Activated naive CD4-positive, alpha-beta T cell treated with anti-CD3 and anti-CD28 coated beads for 36 hours (primary cell): Measurements from ENCODE around the gene GPR78. TPM values are rescaled to one million over a fixed set of nuclear protein-coding genes. Genes with fewer than 3 reads are reported as not detected.

Experiments
- CTCF ChIA-PET: fragments of 350-600 bp; sonication (Branson Sonifier 250); formaldehyde crosslinking; loops from one replicate; lab custom pipeline; 2021; ENCODE audit warnings: antibody characterized with exemption; lab: Charles Lee
- DNase-seq: peaks from one replicate; pipeline ENCODE4 v3.0.0-alpha.2; 2020
- H3K27ac Mint-ChIP-seq: one replicate; pipeline ENCODE4 v1.8.0; 2021; ENCODE audit warnings: mild to moderate bottlenecking, mixed read lengths
- H3K27me3 Mint-ChIP-seq: one replicate; pipeline ENCODE4 v1.8.0; 2021; ENCODE audit warnings: low read depth, mixed read lengths
- H3K36me3 Mint-ChIP-seq: one replicate; pipeline ENCODE4 v1.8.0; 2021; ENCODE audit warnings: low read depth, mixed read lengths
- H3K4me1 Mint-ChIP-seq: one replicate; pipeline ENCODE4 v1.8.0; 2021; ENCODE audit warnings: low read depth, mixed read lengths
- H3K4me3 Mint-ChIP-seq: one replicate; pipeline ENCODE4 v1.8.0; 2021; ENCODE audit warnings: mild to moderate bottlenecking, moderate library complexity, mixed read lengths
- H3K9me3 Mint-ChIP-seq: one replicate; pipeline ENCODE4 v1.8.0; 2021; ENCODE audit warnings: mixed read lengths
- intact Hi-C: fragments of 100-400 bp; cut with micrococcal nuclease; formaldehyde crosslinking; loops from one replicate; pipeline ENCODE4 v1.15.1; 2023
- total RNA-seq, 2 experiments: library from RNA; stranded (reverse); gene quantifications; one replicate each; pipeline ENCODE4 v1.2.3, GENCODE V29; 2021

The GPR78 gene
- total RNA-seq, 2 experiments from 2014 or later, result not detected

DNA sequence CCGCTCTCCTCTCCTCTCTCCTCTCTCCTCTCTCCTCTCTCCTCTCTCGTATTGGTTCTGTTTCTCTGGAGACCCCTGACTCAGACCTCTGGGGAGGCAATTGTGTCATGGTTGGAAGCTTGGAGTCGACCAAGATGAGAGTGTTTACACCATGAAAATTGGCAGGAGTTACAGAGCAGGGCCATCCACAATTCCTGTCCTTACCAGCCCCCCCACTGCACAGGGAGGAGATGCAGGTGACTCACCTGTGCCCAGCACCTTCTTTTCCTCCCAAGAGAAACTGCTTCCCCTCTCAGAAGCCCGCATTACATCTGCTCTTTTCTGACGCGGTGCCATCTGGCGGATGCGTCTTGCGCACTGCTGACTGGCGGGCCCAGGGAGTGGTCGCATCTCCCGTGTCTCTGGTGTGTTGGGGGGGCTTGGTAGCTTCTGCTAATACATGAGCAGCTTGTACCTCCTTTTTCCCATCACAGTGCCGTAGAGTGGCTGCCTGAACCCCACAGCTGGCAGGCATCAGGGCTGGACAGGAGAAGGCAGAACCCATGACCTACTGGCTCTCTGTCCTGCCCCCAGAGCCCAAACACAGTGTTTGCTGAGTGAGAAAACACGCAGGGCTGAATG lies 31.4 kb upstream of the GPR78 start:
- intact Hi-C loops, result no loop called here
- H3K27ac Mint-ChIP-seq, result no peak overlapping the region
- no peaks in the 10 kb centered on the region for H3K27me3 Mint-ChIP-seq
- no peaks in the 10 kb centered on the region for H3K36me3 Mint-ChIP-seq
- H3K9me3 Mint-ChIP-seq, result no peaks in the 10 kb centered on the region
- H3K4me1 Mint-ChIP-seq, result no peaks in the 10 kb centered on the region
- CTCF ChIA-PET, result no interaction called here
- H3K4me3 Mint-ChIP-seq, result no peak overlapping the region
- no peak for DNase-seq

DNA sequence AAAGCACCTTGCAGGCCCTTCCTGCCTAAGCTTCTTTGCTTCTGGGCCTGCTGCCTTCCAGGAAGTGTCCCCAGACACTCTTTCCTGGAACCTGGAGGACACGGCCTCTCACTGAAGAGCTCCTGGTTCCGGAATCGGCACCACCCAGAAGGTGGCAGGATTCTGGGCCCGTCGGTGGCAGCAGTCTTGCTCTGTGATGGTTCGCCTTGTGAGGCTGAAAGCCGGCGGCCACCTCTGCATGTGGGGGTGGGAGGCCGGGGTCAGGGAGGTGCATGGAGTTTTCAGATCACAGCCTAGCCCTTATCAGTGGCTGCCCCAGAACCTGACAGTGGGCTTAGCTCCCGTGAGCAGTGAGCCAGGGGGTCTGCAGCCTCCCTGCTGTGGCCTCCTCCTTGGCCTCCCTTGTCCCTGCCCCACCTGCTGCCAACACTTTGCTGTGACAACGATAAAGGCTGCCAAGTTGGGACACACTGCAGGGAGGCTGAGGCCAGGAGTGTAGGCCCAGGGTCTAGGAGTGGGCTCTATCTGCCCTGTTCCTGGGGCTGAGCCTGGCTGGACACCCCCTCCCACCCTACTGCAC lies 30.8 kb upstream of the GPR78 start:
- Mint-ChIP-seq H3K36me3 (no peaks in the 10 kb centered on the region), H3K27ac (no peak overlapping the region), H3K4me1 (no peaks in the 10 kb centered on the region), H3K9me3 (no peaks in the 10 kb centered on the region), H3K27me3 (no peaks in the 10 kb centered on the region), H3K4me3 (no peak overlapping the region)
- intact Hi-C loops, result no loop called here
- CTCF ChIA-PET, result no interaction called here
- DNase-seq, result no peak

DNA sequence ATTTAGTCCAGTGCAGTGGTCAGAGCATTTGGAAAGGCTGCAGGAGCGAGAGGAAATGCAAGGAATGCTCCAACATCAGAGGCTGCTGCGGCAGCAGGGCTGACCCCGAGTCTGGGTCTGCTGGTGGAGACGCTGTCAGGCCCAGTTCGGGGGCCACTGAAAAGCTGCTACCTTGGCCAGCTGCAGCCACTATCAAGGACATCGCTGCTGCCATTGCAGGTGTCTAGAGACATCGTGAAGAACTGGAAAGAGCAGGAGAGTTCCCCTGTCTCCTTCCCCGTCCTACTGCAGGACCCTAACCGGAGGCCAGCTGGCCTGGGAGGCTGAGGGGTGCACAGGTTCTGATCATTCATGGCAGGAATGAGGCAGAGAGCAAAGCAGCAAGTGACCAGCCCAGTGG lies 29.5 kb upstream of the GPR78 start:
- intact Hi-C loops, result no loop called here
- no peak overlapping the region for H3K4me3 Mint-ChIP-seq
- CTCF ChIA-PET, result no interaction called here
- no peaks in the 10 kb centered on the region for H3K36me3 Mint-ChIP-seq
- no peaks in the 10 kb centered on the region for H3K27me3 Mint-ChIP-seq
- no peak overlapping the region for H3K27ac Mint-ChIP-seq
- no peak for DNase-seq
- no peaks in the 10 kb centered on the region for H3K9me3 Mint-ChIP-seq
- no peaks in the 10 kb centered on the region for H3K4me1 Mint-ChIP-seq

DNA sequence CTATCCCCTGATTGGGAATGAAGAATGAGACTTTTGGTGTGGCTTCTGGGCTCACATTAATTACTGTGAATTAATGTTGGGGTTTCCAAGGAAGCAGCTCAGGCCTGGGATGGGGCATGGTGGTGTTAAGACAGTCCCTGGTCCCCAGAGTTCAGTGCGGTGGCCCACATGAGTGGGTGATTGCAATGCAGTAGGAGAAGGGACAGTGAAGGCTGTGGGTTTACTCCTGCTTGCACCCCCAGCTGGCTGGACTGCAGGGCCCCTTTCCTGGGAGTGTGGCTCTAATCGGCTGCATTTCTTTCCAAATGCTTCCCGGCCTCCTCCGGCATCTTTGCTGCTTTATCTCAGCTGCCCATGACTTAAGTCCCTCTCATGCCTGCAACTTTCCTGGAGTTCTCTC lies 28.2 kb upstream of the GPR78 start:
- H3K4me3 Mint-ChIP-seq, result no peak overlapping the region
- intact Hi-C loops, result no loop called here
- H3K4me1 Mint-ChIP-seq, result no peaks in the 10 kb centered on the region
- DNase-seq, result no peak
- H3K36me3 Mint-ChIP-seq, result no peaks in the 10 kb centered on the region
- no peaks in the 10 kb centered on the region for H3K27me3 Mint-ChIP-seq
- CTCF ChIA-PET, result no interaction called here
- no peak overlapping the region for H3K27ac Mint-ChIP-seq
- no peaks in the 10 kb centered on the region for H3K9me3 Mint-ChIP-seq

DNA sequence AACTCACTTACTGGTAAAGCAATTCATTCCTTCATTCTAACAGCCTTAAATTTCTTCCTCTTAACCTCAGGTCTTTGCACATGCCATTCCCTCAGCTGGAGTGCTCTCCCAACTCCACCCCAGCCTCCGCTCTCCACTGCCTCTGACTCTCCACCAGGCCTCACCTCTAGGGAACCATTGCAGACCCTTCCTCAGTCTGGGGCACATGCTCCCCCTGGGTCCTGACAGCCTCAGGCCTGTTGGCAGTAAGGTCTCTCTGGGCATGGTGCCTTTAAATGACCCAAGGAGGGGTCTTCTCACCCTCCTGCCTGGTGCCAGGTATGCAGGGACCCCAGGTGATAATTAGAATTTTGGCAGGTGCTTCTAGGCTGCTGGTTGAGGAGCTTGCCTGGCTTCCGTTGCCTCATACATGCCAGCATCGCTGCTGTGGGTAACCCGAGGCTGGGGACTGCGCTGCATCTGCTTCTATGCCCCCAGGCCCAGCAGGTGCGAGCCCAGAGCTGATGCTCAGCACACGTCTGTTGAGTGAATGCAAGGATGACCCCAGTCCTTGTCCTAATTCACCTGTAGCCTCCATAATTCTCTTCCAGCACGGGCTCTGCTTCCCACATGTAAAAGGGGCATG lies 27.5 kb upstream of the GPR78 start:
- Mint-ChIP-seq H3K4me3 (no peak overlapping the region), H3K27me3 (no peaks in the 10 kb centered on the region), H3K4me1 (no peaks in the 10 kb centered on the region), H3K36me3 (no peaks in the 10 kb centered on the region), H3K27ac (no peak overlapping the region), H3K9me3 (no peaks in the 10 kb centered on the region)
- CTCF ChIA-PET, result no interaction called here
- DNase-seq, result no peak
- intact Hi-C loops, result no loop called here

DNA sequence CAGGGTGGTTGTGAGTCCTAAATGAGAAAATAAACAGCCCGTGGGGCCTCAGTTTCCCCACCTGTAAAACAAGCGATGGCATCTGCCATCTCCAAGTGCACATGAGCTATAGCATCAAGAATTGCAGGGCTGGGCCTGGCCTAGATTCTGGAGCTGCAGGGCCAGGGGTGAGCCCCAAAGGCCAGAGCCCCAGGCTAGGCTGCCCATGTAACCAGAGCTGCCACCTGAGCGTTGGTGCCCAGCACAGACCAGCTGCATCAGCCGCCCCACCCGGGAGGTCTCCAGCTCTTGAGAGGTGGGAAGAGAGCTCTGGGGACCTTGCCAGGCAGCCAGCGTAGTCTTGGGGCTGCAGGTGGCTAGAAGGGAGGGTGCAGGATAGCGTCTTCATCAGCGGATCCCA lies 27.0 kb upstream of the GPR78 start:
- no peak for DNase-seq
- Mint-ChIP-seq H3K4me1 (no peaks in the 10 kb centered on the region), H3K4me3 (no peak overlapping the region), H3K36me3 (no peaks in the 10 kb centered on the region), H3K27ac (no peak overlapping the region), H3K9me3 (no peaks in the 10 kb centered on the region), H3K27me3 (no peaks in the 10 kb centered on the region)
- intact Hi-C loops, result no loop called here
- CTCF ChIA-PET, result no interaction called here

DNA sequence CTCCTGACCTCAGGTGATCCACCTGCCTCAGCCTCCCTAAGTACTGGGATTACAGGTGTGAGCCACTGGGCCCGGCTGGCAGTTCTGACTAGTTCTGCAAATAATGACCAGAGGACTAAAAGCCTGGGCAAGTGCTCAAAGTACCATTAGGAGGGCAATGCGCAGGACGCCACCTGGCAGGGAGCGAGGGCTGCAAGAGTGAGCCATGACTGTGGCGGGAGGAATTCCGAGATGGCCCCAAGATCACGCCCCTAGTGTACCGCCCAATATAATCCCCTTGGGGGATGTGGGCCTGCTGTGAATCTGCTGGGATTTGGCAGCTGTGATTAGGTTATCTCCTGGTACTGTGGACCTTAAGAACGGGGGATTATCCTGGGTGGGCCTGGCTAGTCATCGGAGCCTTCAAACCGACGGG lies 26.2 kb upstream of the GPR78 start:
- Mint-ChIP-seq H3K27me3 (no peaks in the 10 kb centered on the region), H3K4me1 (no peaks in the 10 kb centered on the region), H3K4me3 (no peak overlapping the region), H3K27ac (no peak overlapping the region), H3K9me3 (no peaks in the 10 kb centered on the region), H3K36me3 (no peaks in the 10 kb centered on the region)
- CTCF ChIA-PET, result no interaction called here
- DNase-seq, result no peak
- intact Hi-C loops, result no loop called here

DNA sequence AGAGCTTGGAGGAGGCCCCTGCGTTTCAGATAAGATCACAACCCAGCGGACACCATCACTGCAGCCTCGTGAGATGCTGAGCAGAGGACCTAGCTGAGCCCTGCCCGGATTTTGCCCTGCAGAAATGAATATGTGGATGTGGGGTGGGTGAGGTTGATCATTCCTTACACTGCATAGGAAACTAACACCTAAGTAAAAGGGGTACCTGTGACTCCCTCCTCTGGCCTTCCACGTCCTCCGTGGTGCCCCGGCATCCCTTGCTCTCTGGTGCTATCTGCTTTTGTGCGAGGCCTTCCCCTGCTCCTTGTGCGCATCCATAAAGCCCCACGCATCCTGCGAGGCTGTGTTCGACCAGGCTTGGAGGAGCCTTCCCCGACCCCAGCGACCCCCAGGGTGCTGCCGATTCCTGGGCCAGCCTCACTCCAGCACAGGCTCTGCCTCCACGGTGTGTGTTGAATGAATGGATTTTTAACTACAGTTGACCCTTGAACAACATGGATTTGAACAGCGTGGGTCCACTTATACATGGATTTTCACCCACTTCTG lies 25.6 kb upstream of the GPR78 start:
- H3K36me3 Mint-ChIP-seq, result no peaks in the 10 kb centered on the region
- no peak for DNase-seq
- CTCF ChIA-PET, result no interaction called here

DNA sequence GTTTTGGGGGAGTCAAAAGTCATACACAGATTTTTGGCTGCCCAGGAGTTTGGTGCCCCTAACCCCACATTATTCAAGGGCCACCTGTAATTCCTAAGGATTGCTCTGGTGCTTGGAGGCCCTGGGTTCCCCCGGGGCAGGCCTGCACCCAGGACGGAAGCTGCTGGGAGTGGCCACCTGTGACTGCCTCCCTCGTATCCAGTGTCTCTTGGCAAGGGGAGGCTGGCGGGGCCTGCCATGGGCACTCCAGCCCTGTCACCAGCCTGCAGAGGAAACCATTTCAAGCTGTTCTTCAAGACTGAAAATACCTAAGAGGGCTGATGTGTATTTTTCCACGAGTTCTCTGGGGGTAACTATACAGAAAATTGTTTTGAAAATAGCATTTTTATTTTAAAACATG lies 24.5 kb upstream of the GPR78 start:
- peaks cover 2% of the 10 kb centered on the region for H3K27me3 Mint-ChIP-seq
- no peaks in the 10 kb centered on the region for H3K36me3 Mint-ChIP-seq
- intact Hi-C loops, result no loop called here
- no peak overlapping the region for H3K27ac Mint-ChIP-seq
- CTCF ChIA-PET, result no interaction called here
- no peaks in the 10 kb centered on the region for H3K9me3 Mint-ChIP-seq
- no peak overlapping the region for H3K4me3 Mint-ChIP-seq
- no peaks in the 10 kb centered on the region for H3K4me1 Mint-ChIP-seq
- DNase-seq, result no peak

More for the DNA sequence above, 25.6 kb upstream of the GPR78 start:
- Mint-ChIP-seq H3K4me1 (no peaks in the 10 kb centered on the region), H3K27ac (no peak overlapping the region), H3K4me3 (no peak overlapping the region), H3K27me3 (no peaks in the 10 kb centered on the region), H3K9me3 (no peaks in the 10 kb centered on the region)
- intact Hi-C loops, result no loop called here

DNA sequence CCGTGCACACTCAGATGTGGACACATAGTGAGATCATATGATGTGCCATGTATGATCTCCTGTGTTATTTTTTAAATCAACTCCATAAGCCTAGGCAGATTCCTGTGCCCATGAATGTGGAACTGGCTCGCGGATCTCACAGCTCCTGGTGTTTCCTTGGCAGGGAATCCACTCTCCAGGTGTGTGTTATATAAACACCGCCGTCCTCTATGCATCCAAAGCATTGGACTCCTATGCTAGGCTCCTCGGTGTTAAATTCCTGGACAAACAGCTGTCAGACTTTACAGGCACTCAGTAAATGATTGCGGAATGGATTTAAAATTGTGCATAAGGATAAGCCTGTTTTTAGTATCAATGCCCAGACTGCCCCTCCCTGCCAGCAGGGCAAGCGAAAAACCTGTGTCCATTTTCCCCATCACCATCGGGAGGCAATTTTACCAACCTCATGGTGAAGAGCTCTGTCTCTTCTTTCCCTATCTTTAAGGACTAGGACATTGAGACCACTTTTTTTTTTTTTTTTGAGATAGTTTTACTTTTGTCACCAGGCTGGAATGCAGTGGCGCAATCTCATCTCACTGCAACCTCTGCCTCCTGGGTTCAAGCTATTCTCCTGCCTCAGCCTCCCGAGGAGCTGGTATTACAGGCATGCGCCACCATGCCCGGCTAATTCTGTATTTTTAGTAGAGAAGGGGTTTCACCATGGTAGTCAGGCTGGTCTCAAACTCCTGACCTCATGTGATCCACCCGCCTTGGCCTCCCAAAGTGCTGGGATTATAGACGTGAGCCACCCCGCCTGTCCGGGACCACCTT lies 23.6 kb upstream of the GPR78 start:
- intact Hi-C loops, result no loop called here
- no peak for DNase-seq
- Mint-ChIP-seq H3K27ac (no peak overlapping the region), H3K4me3 (no peak overlapping the region), H3K36me3 (no peaks in the 10 kb centered on the region), H3K9me3 (no peaks in the 10 kb centered on the region), H3K27me3 (peaks cover 2% of the 10 kb centered on the region), H3K4me1 (no peaks in the 10 kb centered on the region)
- CTCF ChIA-PET, result interaction anchor here (0.6 kb wide), 1 partner anchor 88 kb away, joined by 3 read pairs; no protein-coding TSS in a partner anchor

DNA sequence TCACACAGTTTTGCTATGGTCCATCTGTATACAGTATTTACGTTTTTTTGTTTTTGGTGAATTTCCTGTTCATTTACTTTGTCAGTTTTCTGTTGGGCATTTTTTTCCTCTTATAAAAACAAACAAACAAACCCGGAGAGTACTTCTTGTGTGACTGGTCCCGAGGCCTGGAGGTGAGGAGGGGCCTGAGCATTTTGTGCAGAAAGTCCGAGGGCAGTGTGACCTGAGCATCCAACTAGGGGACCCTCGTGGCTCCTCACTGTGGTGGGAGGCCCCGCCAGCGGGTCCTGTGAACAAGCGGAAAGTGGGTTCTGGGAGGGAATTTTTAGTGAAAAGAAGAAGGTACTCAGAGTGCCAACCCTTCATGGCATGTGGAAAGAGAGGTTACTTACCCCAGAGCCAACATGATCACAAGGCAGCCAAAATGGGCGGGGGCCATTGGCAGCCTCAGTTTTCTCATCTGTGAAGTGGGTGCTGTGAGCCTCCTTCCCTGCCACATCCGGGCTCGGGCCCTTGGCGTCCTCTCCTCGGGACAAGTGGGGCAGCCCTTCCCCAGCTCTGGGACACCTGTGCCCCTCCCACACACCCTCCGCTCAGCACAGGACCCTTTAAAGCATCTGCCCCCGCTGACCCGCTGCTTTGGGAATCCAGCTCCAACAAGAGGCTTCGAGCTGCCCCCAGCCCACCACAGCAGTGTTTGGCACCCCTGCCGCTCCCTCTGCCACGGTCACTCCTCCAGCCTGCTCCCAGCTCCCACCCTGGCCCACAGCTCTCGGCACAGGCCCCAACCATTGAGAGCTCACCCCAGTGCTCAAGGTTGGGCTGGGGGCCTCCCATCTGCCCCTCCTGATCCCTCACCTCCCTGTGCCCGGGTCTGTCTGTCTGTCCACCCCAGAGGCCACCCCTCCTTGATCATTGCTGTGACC lies 22.8 kb upstream of the GPR78 start:
- intact Hi-C loops, result no loop called here
- no peak overlapping the region for H3K4me3 Mint-ChIP-seq
- H3K27ac Mint-ChIP-seq, result no peak overlapping the region
- H3K9me3 Mint-ChIP-seq, result no peaks in the 10 kb centered on the region
- no peaks in the 10 kb centered on the region for H3K4me1 Mint-ChIP-seq
- peaks cover 2% of the 10 kb centered on the region for H3K27me3 Mint-ChIP-seq
- CTCF ChIA-PET, result no interaction called here
- DNase-seq, result no peak
- H3K36me3 Mint-ChIP-seq, result no peaks in the 10 kb centered on the region
